A549 (cell line): ENCODE measurements around the gene ZBTB20. TPM values are rescaled to one million over a fixed set of nuclear protein-coding genes. Genes with fewer than 3 reads are reported as not detected.

ENCODE experiments used
- ATAC-seq, 2 experiments: fragments of 200-7000 bp in 1 of 2; fragments of >200 bp in 1 of 2; cut with Nextera tagmentation in 1 of 2; cut with Tn5 transposase in 1 of 2; 3 replicates each; pipeline versions ENCODE4 v1.8.0 to v1.9.1; 2018 to 2020; ENCODE audit warnings: mild to moderate bottlenecking in 1 of 2, moderate library complexity in 1 of 2
- CTCF ChIA-PET: fragments of 300-600 bp; sonication (Branson Sonifier 250); formaldehyde crosslinking; extraction: SDS; loops from one replicate; lab custom pipeline; 2021; ENCODE audit warnings: antibody characterized with exemption, inconsistent platforms; lab: Yijun Ruan, JAX
- POLR2A ChIA-PET: fragments of 350-600 bp; formaldehyde crosslinking; extraction: SDS; loops from one replicate; lab custom pipeline; 2021; ENCODE audit warnings: antibody characterized with exemption, inconsistent platforms; lab: Yijun Ruan, JAX
- DNase-seq, 2 experiments: peaks; one replicate each; pipeline versions ENCODE4 v3.0.0 to v3.0.0-alpha.2; 2011 to 2016; ENCODE audit warnings: low read depth in 1 of 2, low spot score in 1 of 2
- FAIRE-seq: peaks from 2 replicates; lab custom pipeline; 2011; peaks lifted over from hg19 to GRCh38; lab: Jason Lieb, UNC
- H3K27ac ChIP-seq, 2 experiments: fragments of >200 bp; sonication (Bioruptor Twin); formaldehyde crosslinking; 3 replicates each; pipeline ENCODE4 v1.5.1; 2016 to 2017
- H3K4me1 ChIP-seq: fragments of >200 bp; sonication (Bioruptor Twin); formaldehyde crosslinking; 3 replicates; pipeline ENCODE4 v1.6.1; 2016
- H3K4me2 ChIP-seq: fragments of >200 bp; sonication (Bioruptor Twin); formaldehyde crosslinking; 3 replicates; pipeline ENCODE4 v1.6.1; 2016
- H3K4me3 ChIP-seq: fragments of >200 bp; sonication (Bioruptor Twin); formaldehyde crosslinking; 3 replicates; pipeline ENCODE4 v1.5.1; 2016
- H3K9me3 ChIP-seq: fragments of >200 bp; sonication (Bioruptor Twin); formaldehyde crosslinking; 3 replicates; pipeline ENCODE4 v1.6.1; 2016
- CBX8 ChIP-seq: fragments of 200-600 bp; sonication (generic); IDR thresholded peaks from 2 replicates; pipeline ENCODE4 v1.6.1; 2016
- CHD4 ChIP-seq: fragments of 200-600 bp; sonication (generic); IDR thresholded peaks from 2 replicates; pipeline ENCODE4 v1.6.1; 2016; ENCODE audit warnings: antibody characterized with exemption, mild to moderate bottlenecking, borderline replicate concordance
- EHF ChIP-seq: fragments of 250-450 bp; sonication (Bioruptor Pico); IDR thresholded peaks from 2 replicates; pipeline ENCODE4 v1.5.0; 2020; ENCODE audit warnings: mild to moderate bottlenecking
- EP300 ChIP-seq, 2 experiments: fragments of >200 bp; sonication (Bioruptor Twin); formaldehyde crosslinking; IDR thresholded peaks; 2 replicates in 1 of 2; 3 replicates in 1 of 2; pipeline ENCODE4 v1.6.1; 2016 to 2017
- FOSL2 ChIP-seq, 2 experiments: fragments of 450-650 bp in 1 of 2; fragments of >200 bp in 1 of 2; sonication (Bioruptor Twin) in 1 of 2; formaldehyde crosslinking; IDR thresholded peaks; 2 replicates each; pipeline versions ENCODE4 v1.5.0 to v1.6.1; 2016 to 2020; ENCODE audit warnings: mild to moderate bottlenecking in 1 of 2, moderate library complexity in 1 of 2
- HOXB5 ChIP-seq: fragments of 250-450 bp; sonication (Bioruptor Pico); IDR thresholded peaks from 2 replicates; pipeline ENCODE4 v1.5.0; 2020; ENCODE audit warnings: mild to moderate bottlenecking, moderate library complexity
- JUN ChIP-seq, 2 experiments: fragments of >200 bp; sonication (Bioruptor Twin); formaldehyde crosslinking; IDR thresholded peaks; 2 replicates in 1 of 2; 3 replicates in 1 of 2; pipeline ENCODE4 v1.6.1; 2016 to 2017
- JUNB ChIP-seq: fragments of >200 bp; sonication (Bioruptor Twin); formaldehyde crosslinking; IDR thresholded peaks from 2 replicates; pipeline ENCODE4 v1.6.1; 2016
- KDM5A ChIP-seq: fragments of 200-600 bp; sonication (generic); IDR thresholded peaks from 2 replicates; pipeline ENCODE4 v1.6.1; 2016; ENCODE audit warnings: antibody characterized with exemption, mild to moderate bottlenecking
- MYC ChIP-seq: IDR thresholded peaks from 2 replicates; pipeline ENCODE4 v1.6.1; 2012; ENCODE audit warnings: mild to moderate bottlenecking, inconsistent platforms, low read length, improper control_type of control experiment, borderline replicate concordance
- NFE2L2 ChIP-seq: fragments of 150-350 bp; conservative IDR thresholded peaks from 2 replicates; pipeline ENCODE4 v1.6.1; 2014; ENCODE audit warnings: low read length
- NR3C1 ChIP-seq: fragments of >200 bp; sonication (Bioruptor Twin); formaldehyde crosslinking; IDR thresholded peaks from 3 replicates; pipeline ENCODE4 v1.6.1; 2017
- PHF8 ChIP-seq: fragments of 200-600 bp; sonication (generic); IDR thresholded peaks from 2 replicates; pipeline ENCODE4 v1.6.1; 2016; ENCODE audit warnings: low read depth, mild to moderate bottlenecking, antibody characterized with exemption, moderate library complexity, borderline replicate concordance
- RAD21 ChIP-seq, 2 experiments: fragments of >200 bp in 1 of 2; sonication (Bioruptor Twin) in 1 of 2; formaldehyde crosslinking in 1 of 2; IDR thresholded peaks in 1 of 2; conservative IDR thresholded peaks in 1 of 2; 2 replicates in 1 of 2; 3 replicates in 1 of 2; pipeline ENCODE4 v1.6.1; 2012 to 2018; ENCODE audit warnings: inconsistent platforms in 1 of 2
- RCOR1 ChIP-seq: fragments of 150-350 bp; IDR thresholded peaks from 2 replicates; pipeline ENCODE4 v1.6.1; 2014; ENCODE audit warnings: antibody characterized with exemption, low read length, low read depth
- RFX5 ChIP-seq: fragments of 450-650 bp; IDR thresholded peaks from 2 replicates; pipeline ENCODE4 v1.7.1; 2014; ENCODE audit warnings: antibody characterized with exemption, mild to moderate bottlenecking, moderate library complexity
- RNF2 ChIP-seq: fragments of 200-600 bp; sonication (generic); IDR thresholded peaks from 2 replicates; pipeline ENCODE4 v1.6.1; 2016; ENCODE audit warnings: low read depth, mild to moderate bottlenecking, antibody characterized with exemption, moderate library complexity, borderline replicate concordance
- SMC3 ChIP-seq: fragments of >200 bp; sonication (Bioruptor Twin); formaldehyde crosslinking; IDR thresholded peaks from 3 replicates; pipeline ENCODE4 v1.6.1; 2018; ENCODE audit warnings: inconsistent platforms
- TFCP2L1 ChIP-seq: fragments of 250-450 bp; sonication (Bioruptor Pico); IDR thresholded peaks from 2 replicates; pipeline ENCODE4 v1.5.0; 2021; ENCODE audit warnings: mild to moderate bottlenecking
- ZFP36 ChIP-seq: fragments of 450-650 bp; IDR thresholded peaks from 2 replicates; pipeline ENCODE4 v1.6.1; 2014; ENCODE audit warnings: borderline replicate concordance; ENCODE audit not compliant: partially characterized antibody
- ZNF302 ChIP-seq: fragments of 250-450 bp; sonication (Bioruptor Pico); IDR thresholded peaks from 2 replicates; pipeline ENCODE4 v1.9.0; 2021; ENCODE audit warnings: inconsistent platforms, mild to moderate bottlenecking, moderate library complexity
- ZSCAN20 ChIP-seq: fragments of 250-450 bp; sonication (Bioruptor Pico); IDR thresholded peaks from 2 replicates; pipeline ENCODE4 v1.8.0; 2022; ENCODE audit warnings: mild to moderate bottlenecking, moderate library complexity
- WGBS: methylation state at CpG from one replicate; pipeline ENCODE4 v1.1.6; 2017; ENCODE audit errors: missing lambda C conversion rate; 5-methylcytosine and 5-hydroxymethylcytosine counted together
- polyA plus RNA-seq, 4 experiments: library from polyadenylated mRNA; depleted of rRNA in 3 of 4; stranded (reverse); fragments of >200 nt; fragmentation: RNase III in 1 of 4; extraction: RNeasy Plus Mini Kit Qiagen cat#74134 plus additional on column Dnase treatment in 1 of 4; gene quantifications; 2 replicates in 3 of 4; 3 replicates in 1 of 4; pipeline ENCODE4 v1.2.3, GENCODE V29; 2011 to 2017
- TF ChIP-seq, protein P1 (sequence below): fragments of 250-450 bp; sonication (Bioruptor Pico); IDR thresholded peaks from 2 replicates; pipeline ENCODE4 v1.5.0; 2020; ENCODE audit warnings: low read depth, mild to moderate bottlenecking, moderate library complexity
- TF ChIP-seq, protein P2 (sequence below): fragments of >200 bp; sonication (Bioruptor Twin); formaldehyde crosslinking; IDR thresholded peaks from 3 replicates; pipeline ENCODE4 v1.5.1; 2016
- TF ChIP-seq, protein P3 (sequence below): fragments of 250-450 bp; sonication (Bioruptor Pico); IDR thresholded peaks from 2 replicates; pipeline ENCODE4 v1.5.0; 2021; ENCODE audit warnings: mild to moderate bottlenecking, moderate library complexity, borderline replicate concordance
- TF ChIP-seq, protein P4 (sequence below): IDR thresholded peaks from 2 replicates; pipeline ENCODE4 v1.6.1; 2012

The ZBTB20 gene
- polyA plus RNA-seq, 2 of the 4 experiments (the other 2 are of a cell fraction) = 0.85 to 5.0 TPM

DNA sequence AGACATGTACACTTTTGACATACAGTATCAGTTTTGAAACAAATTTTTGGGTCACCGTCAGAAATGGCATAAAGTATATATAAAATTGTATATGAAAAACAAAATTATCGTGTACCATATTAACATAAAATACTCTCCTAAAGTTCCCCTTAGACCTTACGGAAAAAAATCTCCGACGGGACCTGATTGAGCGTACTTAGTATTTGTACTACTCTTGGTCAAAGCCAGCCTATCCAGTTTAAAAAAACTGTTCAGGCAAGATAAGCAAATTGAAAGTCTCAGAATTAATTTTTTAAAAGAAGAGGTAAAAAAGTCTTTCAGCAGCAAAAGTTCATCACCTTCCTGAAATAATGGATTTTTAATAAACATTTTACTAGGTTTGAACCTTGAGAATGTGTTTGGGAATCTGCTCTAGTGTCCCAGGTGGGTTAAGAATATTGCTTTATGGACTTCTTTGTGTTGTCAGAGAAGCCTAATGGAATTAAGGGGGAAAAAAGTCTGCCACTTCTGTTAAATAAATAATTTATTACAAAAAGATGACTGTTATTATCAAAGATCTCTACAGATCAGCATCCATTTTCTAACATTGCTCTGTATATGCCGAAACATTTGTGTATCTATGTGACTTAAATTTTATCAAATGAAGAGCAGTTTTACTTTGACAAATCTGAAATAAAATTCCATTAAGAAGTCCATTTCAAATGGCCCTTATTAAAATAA is 48.6 kb downstream of the ZBTB20 start:
- H3K27ac ChIP-seq = no peak overlapping the region
- WGBS = 93% methylated on average over 7 of the region's 7 CpGs
- peaks cover 9% of the 10 kb centered on the region; the same call in 2 of the 3 replicates for H3K4me1 ChIP-seq
- no peak for ATAC-seq
- ChIA-PET CTCF (no interaction called here), POLR2A (no interaction called here)
- no peak overlapping the region for H3K4me2 ChIP-seq
- H3K9me3 ChIP-seq = no peaks in the 10 kb centered on the region
- H3K4me3 ChIP-seq = no peak overlapping the region
- no peak for TF ChIP-seq CHD4
- DNase-seq = no peak
- no peak for FAIRE-seq

DNA sequence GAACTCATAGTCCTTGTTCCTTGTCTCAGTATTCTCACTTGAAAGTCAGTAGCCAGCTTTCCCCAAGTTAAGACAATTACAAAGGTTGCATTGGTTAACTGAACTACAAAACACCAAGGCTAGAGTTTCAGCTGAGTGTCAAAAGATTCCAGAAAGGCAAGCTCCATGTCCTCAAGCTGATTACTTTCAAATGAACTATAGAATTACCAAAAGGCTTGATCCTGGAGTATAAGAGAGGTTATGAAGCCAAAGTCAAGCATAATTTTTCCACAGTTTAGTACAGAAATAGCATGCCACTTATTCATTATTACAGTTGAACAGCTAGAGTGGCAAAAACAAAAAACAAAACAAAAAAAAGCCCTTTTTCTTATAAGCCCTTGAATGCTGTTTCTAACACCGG is 51.9 kb downstream of the ZBTB20 start:
- Histone ChIP-seq H3K4me1 (peaks cover 9% of the 10 kb centered on the region; the same call in 2 of the 3 replicates), H3K27ac (no peak overlapping the region), H3K4me3 (no peak overlapping the region), H3K4me2 (no peak overlapping the region), H3K9me3 (no peaks in the 10 kb centered on the region)
- ChIA-PET CTCF (interaction anchor here (1.0 to 1.8 kb wide), 2 partner anchors 268 to 724 kb away, joined by 3 read pairs; no protein-coding TSS in a partner anchor), POLR2A (no interaction called here)
- TF ChIP-seq PHF8 (no peak), ZFP36 (no peak), CBX8 (no peak), EP300 (IDR thresholded peaks at IDR 0.05) (no peak), HOXB5 (CRISPR knock-in tag) (no peak), SMC3 (no peak), RCOR1 (no peak), KDM5A (no peak), NFE2L2 (no peak)
- 85% methylated on average over 1 of the region's 1 CpG for WGBS
- no peak for DNase-seq
- FAIRE-seq = no peak
- no peak for ATAC-seq

DNA sequence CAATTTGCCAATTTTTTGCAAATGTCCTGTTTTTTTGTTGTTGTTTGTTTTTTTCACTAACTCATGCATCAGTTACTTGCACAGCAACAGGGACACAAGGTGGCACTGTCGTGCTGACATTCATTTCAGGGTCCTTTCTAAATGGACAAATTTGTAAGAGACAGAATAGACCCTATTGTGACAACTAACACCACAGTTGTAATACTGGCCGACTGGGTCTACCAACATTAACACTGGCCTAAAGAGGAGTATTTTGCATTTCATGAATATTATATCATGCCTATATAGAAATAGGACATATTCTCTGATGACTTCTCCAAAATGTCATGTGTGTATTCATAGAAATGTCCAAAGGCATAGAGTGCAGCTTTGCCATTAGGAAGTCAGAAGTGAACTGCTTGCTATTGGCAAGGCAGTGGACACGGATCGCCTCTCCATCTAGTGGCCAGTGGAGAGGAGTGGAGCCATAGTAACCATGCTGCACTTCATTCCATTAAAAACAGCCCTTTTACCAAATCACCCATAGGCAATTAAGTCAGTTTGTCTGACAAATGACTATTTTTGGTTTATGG is 54.8 kb downstream of the ZBTB20 start:
- Histone ChIP-seq H3K27ac (no peak overlapping the region), H3K4me1 (no peaks in the 10 kb centered on the region), H3K9me3 (no peaks in the 10 kb centered on the region), H3K4me2 (no peak overlapping the region), H3K4me3 (no peak overlapping the region)
- DNase-seq (peak; percentile 38 to 74), FAIRE-seq (peak; percentile 59), ATAC-seq (peak; percentile 100)
- ChIA-PET POLR2A (no interaction called here), CTCF (interaction anchor here (0.6 to 2.5 kb wide), 33 partner anchors 9 to 1026 kb away, joined by 3 to 16 read pairs (median 4); no protein-coding TSS in a partner anchor)
- TF ChIP-seq, protein P1, sequence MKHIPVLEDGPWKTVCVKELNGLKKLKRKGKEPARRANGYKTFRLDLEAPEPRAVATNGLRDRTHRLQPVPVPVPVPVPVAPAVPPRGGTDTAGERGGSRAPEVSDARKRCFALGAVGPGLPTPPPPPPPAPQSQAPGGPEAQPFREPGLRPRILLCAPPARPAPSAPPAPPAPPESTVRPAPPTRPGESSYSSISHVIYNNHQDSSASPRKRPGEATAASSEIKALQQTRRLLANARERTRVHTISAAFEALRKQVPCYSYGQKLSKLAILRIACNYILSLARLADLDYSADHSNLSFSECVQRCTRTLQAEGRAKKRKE (CRISPR knock-in tag) = no peak
- TF ChIP-seq SMC3 (peak; percentile 60), FOSL2 (IDR thresholded peaks at IDR 0.05) (no peak), FOSL2 (CRISPR knock-in tag; IDR thresholded peaks at IDR 0.05) (no peak), EHF (CRISPR knock-in tag) (no peak), NR3C1 (no peak), ZSCAN20 (CRISPR knock-in tag) (no peak), NFE2L2 (no peak), TFCP2L1 (CRISPR knock-in tag) (no peak), RFX5 (no peak), RAD21 (conservative IDR thresholded peaks at IDR 0.05 in 1 of 2, IDR thresholded peaks at IDR 0.05 in 1 of 2) (peak; percentile 64 to 70; a peak in 4 of 5 replicates), ZNF302 (CRISPR knock-in tag) (no peak), MYC (no peak), RNF2 (no peak), JUN (IDR thresholded peaks at IDR 0.05) (no peak), JUNB (no peak)
- TF ChIP-seq, protein P2, sequence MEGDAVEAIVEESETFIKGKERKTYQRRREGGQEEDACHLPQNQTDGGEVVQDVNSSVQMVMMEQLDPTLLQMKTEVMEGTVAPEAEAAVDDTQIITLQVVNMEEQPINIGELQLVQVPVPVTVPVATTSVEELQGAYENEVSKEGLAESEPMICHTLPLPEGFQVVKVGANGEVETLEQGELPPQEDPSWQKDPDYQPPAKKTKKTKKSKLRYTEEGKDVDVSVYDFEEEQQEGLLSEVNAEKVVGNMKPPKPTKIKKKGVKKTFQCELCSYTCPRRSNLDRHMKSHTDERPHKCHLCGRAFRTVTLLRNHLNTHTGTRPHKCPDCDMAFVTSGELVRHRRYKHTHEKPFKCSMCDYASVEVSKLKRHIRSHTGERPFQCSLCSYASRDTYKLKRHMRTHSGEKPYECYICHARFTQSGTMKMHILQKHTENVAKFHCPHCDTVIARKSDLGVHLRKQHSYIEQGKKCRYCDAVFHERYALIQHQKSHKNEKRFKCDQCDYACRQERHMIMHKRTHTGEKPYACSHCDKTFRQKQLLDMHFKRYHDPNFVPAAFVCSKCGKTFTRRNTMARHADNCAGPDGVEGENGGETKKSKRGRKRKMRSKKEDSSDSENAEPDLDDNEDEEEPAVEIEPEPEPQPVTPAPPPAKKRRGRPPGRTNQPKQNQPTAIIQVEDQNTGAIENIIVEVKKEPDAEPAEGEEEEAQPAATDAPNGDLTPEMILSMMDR = peak; percentile 59
- TF ChIP-seq, protein P3, sequence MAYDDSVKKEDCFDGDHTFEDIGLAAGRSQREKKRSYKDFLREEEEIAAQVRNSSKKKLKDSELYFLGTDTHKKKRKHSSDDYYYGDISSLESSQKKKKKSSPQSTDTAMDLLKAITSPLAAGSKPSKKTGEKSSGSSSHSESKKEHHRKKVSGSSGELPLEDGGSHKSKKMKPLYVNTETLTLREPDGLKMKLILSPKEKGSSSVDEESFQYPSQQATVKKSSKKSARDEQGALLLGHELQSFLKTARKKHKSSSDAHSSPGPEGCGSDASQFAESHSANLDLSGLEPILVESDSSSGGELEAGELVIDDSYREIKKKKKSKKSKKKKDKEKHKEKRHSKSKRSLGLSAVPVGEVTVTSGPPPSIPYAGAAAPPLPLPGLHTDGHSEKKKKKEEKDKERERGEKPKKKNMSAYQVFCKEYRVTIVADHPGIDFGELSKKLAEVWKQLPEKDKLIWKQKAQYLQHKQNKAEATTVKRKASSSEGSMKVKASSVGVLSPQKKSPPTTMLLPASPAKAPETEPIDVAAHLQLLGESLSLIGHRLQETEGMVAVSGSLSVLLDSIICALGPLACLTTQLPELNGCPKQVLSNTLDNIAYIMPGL (CRISPR knock-in tag) = no peak
- TF ChIP-seq, protein P4, sequence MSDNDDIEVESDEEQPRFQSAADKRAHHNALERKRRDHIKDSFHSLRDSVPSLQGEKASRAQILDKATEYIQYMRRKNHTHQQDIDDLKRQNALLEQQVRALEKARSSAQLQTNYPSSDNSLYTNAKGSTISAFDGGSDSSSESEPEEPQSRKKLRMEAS = no peak
- WGBS = 14% methylated on average over 4 of the region's 4 CpGs
